ENCODE data around the gene TBL1X. TPM values are rescaled to one million over a fixed set of nuclear protein-coding genes. Genes with fewer than 3 reads are reported as not detected.
"Not testable (repeated sequence)": the region's sequence is repeated elsewhere in the genome, so short reads cannot be mapped to it uniquely, and the experiment has no call there.

The TBL1X gene
- total RNA-seq, 1 donor from 2014 or later = 32.5 TPM

- no peak overlapping the region for H3K27ac Mint-ChIP-seq (ENCODE audit: unreplicated experiment)
- peaks cover 7% of the 10 kb centered on the region for H3K4me1 Mint-ChIP-seq
- H3K27me3 Mint-ChIP-seq (ENCODE audit: low read depth) = no peaks in the 10 kb centered on the region
Measured at GRCh38 chrX:9447906-9448305, 17.0 kb upstream of the TBL1X start.

GRCh38 chrX:9456250-9457074 is 8.4 kb upstream of the TBL1X start:
- no peak overlapping the region for H3K27ac Mint-ChIP-seq (ENCODE audit: unreplicated experiment)
- no peak for DNase-seq (ENCODE audit: low read depth, low spot score)
- peaks cover 2% of the 10 kb centered on the region for H3K36me3 Mint-ChIP-seq (ENCODE audit: low read depth)
- H3K27me3 Mint-ChIP-seq (ENCODE audit: low read depth) = no peaks in the 10 kb centered on the region
- TF ChIP-seq CTCF (conservative IDR thresholded peaks at IDR 0.05) = no peak
- H3K4me1 Mint-ChIP-seq = no peaks in the 10 kb centered on the region
- H3K4me3 Mint-ChIP-seq = no peak overlapping the region
- H3K9me3 Mint-ChIP-seq = peaks cover 3% of the 10 kb centered on the region

More at GRCh38 chrX:9447906-9448305, 17.0 kb upstream of the TBL1X start:
- Mint-ChIP-seq H3K36me3 (ENCODE audit: low read depth) (no peaks in the 10 kb centered on the region), H3K4me3 (no peak overlapping the region), H3K9me3 (peaks cover 5% of the 10 kb centered on the region)
- no peak for TF ChIP-seq CTCF (conservative IDR thresholded peaks at IDR 0.05)
- DNase-seq (ENCODE audit: low read depth, low spot score) = no peak

- not testable (repeated sequence) for H3K27me3 Mint-ChIP-seq (ENCODE audit: low read depth); H3K27ac Mint-ChIP-seq (ENCODE audit: unreplicated experiment); H3K36me3 Mint-ChIP-seq (ENCODE audit: low read depth); H3K4me3 Mint-ChIP-seq; H3K9me3 Mint-ChIP-seq; DNase-seq (ENCODE audit: low read depth, low spot score)
- H3K4me1 Mint-ChIP-seq = peaks cover 15% of the 10 kb centered on the region
Measured at GRCh38 chrX:9458034-9458433, 6.8 kb upstream of the TBL1X start.

- Mint-ChIP-seq H3K4me3 (no peak overlapping the region), H3K9me3 (no peaks in the 10 kb centered on the region), H3K36me3 (ENCODE audit: low read depth) (peaks cover 2% of the 10 kb centered on the region), H3K27ac (ENCODE audit: unreplicated experiment) (no peak overlapping the region), H3K27me3 (ENCODE audit: low read depth) (peaks cover 4% of the 10 kb centered on the region), H3K4me1 (peaks cover 17% of the 10 kb centered on the region)
- TF ChIP-seq CTCF (conservative IDR thresholded peaks at IDR 0.05) = no peak
- DNase-seq (ENCODE audit: low read depth, low spot score) = no peak
Measured at GRCh38 chrX:9458516-9459078, 6.3 kb upstream of the TBL1X start.

GRCh38 chrX:9459186-9459748 is 5.6 kb upstream of the TBL1X start:
- TF ChIP-seq CTCF (conservative IDR thresholded peaks at IDR 0.05) = no peak
- Mint-ChIP-seq H3K4me3 (no peak overlapping the region), H3K36me3 (ENCODE audit: low read depth) (peaks cover 2% of the 10 kb centered on the region), H3K27ac (ENCODE audit: unreplicated experiment) (no peak overlapping the region), H3K9me3 (no peaks in the 10 kb centered on the region), H3K4me1 (peaks cover 22% of the 10 kb centered on the region), H3K27me3 (ENCODE audit: low read depth) (peaks cover 4% of the 10 kb centered on the region)
- DNase-seq (ENCODE audit: low read depth, low spot score) = no peak

DNA sequence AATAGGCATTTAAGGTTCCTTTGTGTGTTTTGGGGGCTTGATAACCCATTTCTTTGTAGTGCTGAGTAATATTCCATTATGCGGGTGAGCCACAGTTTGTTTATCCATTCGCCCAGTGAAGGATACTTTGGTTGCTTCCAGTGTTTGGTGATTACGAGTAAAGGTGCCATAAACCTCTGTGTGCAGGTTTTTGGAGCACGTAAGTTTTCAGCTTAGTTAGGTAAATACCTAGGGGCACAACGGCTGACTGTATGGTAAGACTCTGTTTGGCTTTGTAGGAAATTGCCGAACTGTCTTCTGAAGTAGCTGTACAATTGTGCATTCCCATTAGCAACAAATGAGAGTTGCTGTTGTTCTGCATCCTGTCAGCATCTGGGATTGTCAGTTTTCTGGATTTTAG is 3.8 kb upstream of the TBL1X start:
- H3K27ac Mint-ChIP-seq (ENCODE audit: unreplicated experiment) = no peak overlapping the region
- no peak for TF ChIP-seq CTCF (conservative IDR thresholded peaks at IDR 0.05)
- H3K4me3 Mint-ChIP-seq = no peak overlapping the region
- H3K36me3 Mint-ChIP-seq (ENCODE audit: low read depth) = no peaks in the 10 kb centered on the region
- H3K27me3 Mint-ChIP-seq (ENCODE audit: low read depth) = peaks cover 4% of the 10 kb centered on the region
- no peaks in the 10 kb centered on the region for H3K9me3 Mint-ChIP-seq
- DNase-seq (ENCODE audit: low read depth, low spot score) = no peak
- peaks cover 24% of the 10 kb centered on the region for H3K4me1 Mint-ChIP-seq

Measured in neural crest cell (in vitro differentiated cells).